ENCODE data around the gene EIF4G3.

DNA sequence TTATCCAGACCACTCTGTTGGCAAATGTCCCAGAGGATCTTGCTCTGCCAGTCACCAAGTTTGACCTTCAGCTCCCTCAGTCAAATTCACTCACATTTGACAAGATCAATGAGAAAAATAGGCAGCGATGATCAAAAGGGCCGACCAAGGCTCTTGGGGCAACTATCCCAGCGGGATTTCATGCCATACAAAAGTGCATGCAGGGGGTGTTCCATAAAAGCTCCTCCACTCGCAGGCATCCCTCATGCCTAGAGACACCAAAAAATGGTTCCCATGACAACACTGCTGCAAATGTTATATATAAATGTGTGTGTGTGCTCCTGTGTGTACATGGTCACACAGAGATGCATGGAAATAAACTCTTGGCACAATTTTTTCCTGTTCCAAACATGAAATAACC, 16.2 kb upstream of the EIF4G3 start:
- TF ChIP-seq, protein P1, sequence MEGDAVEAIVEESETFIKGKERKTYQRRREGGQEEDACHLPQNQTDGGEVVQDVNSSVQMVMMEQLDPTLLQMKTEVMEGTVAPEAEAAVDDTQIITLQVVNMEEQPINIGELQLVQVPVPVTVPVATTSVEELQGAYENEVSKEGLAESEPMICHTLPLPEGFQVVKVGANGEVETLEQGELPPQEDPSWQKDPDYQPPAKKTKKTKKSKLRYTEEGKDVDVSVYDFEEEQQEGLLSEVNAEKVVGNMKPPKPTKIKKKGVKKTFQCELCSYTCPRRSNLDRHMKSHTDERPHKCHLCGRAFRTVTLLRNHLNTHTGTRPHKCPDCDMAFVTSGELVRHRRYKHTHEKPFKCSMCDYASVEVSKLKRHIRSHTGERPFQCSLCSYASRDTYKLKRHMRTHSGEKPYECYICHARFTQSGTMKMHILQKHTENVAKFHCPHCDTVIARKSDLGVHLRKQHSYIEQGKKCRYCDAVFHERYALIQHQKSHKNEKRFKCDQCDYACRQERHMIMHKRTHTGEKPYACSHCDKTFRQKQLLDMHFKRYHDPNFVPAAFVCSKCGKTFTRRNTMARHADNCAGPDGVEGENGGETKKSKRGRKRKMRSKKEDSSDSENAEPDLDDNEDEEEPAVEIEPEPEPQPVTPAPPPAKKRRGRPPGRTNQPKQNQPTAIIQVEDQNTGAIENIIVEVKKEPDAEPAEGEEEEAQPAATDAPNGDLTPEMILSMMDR (IDR thresholded peaks at IDR 0.05): no peak
- TF ChIP-seq EZH2 (IDR thresholded peaks at IDR 0.05; ENCODE audit: borderline replicate concordance, insufficient read depth, low read depth, low read length, poor library complexity, severe bottlenecking): no peak
